ENCODE results near the gene SMCP.

Gene SMCP, protein sequence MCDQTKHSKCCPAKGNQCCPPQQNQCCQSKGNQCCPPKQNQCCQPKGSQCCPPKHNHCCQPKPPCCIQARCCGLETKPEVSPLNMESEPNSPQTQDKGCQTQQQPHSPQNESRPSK

DNA sequence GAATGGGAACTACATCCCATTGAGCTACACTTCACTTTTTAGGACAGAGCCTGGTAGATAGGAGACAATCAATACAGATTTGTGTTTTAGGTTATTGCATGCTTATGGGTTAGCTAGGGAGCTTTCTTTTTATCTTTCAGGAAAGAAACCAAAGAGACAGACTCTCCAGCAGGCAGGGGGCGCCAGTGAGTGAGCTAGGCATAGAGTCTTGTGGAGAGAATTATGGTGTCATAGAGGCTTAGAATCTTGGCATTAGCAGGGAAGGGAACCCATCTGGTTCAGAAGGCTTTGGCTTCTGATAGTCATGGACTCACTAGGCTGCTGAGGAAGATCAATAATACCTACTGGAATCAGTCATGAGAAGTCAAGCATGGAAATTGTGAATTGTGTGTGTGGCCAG, at the start of gene SMCP:
TSS of gene SMCP (plus strand) at position 281 of the 400 bp plus-strand sequence. CDS start 6,101 bp downstream, outside the sequence.
- DNase-seq: peak in 1 of 2 experiments; percentile 8

DNA sequence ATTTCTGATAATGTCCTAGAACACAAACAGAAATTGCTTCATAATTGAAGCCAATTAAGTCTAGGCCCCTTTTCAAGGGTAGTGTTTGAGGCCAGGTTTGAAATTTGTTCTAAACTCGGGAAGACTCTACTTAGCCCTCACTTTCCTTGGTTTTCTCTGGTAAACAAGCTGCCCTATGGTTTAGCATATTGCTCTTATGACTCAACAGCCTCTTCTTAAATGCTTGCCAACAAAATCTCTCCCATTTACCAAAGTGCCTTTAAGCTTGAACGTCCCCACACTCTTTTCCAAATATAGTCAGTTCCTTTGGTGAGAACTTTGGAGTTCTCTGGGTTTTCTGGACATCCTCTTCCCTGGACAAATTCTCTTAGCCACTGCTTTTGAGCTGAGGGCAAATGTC, 41.3 kb upstream of the SMCP start:
- no peak for DNase-seq

DNA sequence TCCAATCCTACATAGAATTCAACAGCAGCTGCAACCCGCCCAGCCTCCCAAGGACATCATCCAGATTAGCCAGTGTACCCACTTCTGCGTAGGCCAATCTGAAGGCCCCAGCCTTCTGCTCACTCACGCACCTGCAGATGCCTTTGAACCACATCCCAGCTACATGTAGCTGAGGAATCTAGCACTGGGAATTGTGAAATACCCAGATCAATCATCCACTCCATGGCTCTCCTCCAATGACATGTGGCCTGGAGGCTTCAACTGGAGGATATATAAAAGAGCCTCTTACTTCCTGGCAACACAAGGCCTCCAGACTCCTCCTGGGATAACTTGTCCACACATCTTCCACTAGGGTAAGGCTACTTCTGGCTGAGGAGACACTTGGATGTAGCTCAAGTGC, 35.6 kb upstream of the SMCP start, which contains the start of gene LCE6A:
TSS of gene LCE6A (plus strand) at position 301 of the 400 bp plus-strand sequence. CDS start 665 bp downstream, outside the sequence.
- DNase-seq: no peak

DNA sequence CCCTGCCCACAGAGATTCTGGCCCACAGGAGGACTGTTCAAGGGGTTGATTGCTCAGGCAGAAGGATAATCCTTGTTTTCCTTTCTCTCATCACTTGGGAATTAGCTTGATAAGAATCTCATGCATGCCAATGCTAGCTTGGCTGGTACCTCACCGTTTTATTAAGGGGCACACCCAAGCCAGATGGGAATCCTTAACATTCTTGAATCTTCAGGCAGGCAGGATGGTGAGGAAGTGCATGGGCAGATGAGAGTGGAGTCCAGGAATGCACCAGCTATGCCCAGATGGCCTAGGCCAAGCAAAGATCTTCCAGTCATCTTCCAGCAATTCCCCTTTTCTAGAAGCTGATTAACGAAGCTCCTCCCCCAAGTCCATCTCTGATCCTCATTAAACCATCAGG, 22.5 kb upstream of the SMCP start:
- DNase-seq: no peak

DNA sequence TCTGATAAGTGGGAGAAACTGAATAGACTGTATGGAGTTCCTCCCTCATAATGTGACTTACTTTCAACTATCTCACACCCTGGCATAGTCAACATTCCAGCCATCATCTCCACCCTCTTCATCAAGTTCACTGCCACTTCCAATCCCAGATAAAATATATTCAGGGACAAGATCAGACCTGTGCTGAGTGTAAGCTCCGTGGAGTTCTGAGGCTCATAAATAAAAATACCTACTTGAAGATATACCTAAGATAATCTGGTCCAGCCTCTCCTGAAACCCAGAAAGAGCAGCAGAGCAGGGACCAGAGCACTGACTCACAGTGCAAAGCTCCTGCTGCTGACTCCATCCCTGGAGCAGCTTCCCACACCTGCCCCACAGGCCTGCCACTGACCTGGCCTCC, 20.1 kb upstream of the SMCP start:
- no peak for DNase-seq

DNA sequence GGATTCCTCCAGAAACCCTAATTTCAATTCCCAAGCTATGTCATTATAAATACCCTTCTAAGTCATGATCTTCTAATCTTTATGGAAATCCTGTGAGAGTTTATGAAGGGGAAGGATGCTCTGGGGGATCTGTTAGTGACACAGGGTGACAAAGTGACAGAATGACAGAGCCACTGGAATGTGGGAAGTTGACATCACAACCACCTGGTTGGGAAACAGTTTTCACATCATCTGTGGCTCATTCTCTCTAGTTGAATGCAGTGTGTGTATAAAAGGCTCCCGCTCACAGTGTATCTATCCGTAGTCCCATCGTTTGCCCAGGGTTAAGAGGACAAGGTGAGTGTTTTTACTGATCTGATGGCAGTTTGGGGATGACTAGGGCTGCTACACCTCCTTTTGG, 18.4 kb upstream of the SMCP start, which contains the start of gene LCE7A:
TSS of gene LCE7A (plus strand) at position 301 of the 400 bp plus-strand sequence. CDS start 702 bp downstream, outside the sequence.
- DNase-seq: no peak

DNA sequence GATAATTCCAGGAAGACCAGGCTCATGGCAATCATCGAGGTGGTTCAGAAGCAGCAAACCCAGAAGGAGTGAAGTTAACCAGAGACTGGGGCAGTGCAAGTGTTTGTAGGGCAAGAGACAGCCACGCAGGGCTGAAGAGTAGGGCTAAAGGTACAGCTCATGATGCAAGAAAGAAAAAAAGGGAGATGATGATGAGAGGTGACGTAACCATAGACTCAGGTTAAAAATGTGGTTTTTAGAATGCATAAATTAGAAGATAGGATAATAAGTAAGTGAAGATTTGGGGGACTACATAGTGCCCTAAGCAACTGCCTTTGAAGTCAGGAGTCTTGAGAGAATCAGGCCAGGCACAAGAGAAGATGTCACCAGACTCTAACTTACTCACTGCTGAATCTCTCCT, 18.0 kb upstream of the SMCP start:
- no peak for DNase-seq

DNA sequence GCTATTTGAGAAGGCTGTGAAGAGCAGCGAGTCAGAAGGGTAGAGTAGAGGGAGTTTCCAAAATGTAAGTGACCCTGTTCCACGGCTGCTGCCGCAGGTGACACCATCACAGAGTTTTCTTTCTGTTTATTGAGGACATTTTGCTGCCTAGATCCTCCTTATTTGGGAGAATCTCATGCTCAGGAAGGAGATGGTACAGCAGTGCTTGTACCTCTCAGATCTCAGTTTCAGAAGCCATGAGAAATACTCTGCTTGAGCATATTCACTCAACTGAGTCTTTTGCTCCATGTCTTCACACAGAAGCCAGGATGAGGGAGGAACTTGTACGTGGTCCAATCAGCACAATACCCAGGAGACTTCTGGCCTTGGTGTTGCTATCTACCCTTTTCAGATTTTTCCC, 16.7 kb upstream of the SMCP start:
- no peak for DNase-seq

DNA sequence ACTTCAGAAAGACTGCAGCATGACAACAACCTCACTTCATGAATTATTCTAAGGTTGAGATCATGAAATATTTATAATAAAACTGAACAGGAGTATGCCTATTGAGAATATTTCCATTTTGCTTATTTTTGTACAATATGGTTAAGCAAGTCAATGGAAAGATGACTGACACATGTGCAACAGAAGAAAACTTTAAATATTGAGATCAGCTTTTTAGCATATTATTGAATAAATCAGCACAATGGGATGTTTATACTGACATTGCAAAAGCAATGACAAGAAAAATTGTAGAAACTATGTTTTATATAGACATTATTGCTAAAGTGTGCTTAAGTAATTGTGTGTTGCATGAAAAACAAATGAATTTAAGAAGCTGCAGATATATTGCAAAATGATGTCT, 13.7 kb upstream of the SMCP start:
- no peak for DNase-seq

DNA sequence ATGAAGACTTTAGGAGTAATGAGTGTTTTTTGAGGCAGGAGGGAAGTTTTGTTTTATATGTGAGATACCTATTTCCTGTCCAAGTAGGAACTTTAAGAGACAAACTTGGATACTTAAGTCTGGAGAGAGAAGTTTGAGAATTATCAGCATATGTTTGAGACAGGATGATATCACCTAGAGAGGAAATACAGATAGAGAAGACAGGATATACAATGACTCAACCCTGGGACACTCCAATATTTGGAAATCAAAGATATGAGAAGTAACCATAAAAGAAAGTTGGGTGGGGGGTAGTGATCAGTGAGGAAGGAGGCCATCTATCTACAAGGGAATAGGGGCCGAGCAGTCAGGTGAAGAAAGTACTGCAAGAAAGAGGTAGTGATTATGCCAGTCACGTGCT, 11.8 kb upstream of the SMCP start:
- DNase-seq: no peak

DNA sequence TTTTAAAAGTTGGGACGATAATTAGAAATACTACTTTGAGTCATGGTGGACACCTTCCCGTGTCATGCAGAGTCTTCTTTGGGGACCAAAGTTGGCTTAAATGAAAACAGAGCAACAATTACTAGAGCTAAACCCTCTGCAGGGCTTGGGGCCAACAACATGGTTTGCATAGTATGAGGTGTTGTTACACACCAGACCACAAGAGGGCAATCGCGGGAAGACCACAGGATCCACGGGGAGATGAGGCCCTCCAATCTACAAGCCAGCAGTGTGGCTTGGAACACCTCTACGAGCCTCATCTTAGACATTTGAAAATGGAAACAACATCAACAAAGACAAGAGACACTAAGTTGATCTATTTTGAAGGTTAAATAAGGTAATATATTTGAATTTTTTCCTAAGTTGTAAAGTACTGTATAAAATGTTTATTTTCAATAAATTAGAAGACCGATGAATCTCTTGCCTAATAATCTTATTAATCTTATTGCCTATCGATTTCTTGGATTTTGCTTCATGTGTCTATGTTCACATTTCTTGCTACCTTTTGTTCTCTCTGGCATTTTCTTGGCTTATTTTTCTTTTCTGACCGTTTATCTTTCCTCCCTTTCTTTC, 8.2 kb upstream of the SMCP start:
- DNase-seq: peak; percentile 31 to 42

DNA sequence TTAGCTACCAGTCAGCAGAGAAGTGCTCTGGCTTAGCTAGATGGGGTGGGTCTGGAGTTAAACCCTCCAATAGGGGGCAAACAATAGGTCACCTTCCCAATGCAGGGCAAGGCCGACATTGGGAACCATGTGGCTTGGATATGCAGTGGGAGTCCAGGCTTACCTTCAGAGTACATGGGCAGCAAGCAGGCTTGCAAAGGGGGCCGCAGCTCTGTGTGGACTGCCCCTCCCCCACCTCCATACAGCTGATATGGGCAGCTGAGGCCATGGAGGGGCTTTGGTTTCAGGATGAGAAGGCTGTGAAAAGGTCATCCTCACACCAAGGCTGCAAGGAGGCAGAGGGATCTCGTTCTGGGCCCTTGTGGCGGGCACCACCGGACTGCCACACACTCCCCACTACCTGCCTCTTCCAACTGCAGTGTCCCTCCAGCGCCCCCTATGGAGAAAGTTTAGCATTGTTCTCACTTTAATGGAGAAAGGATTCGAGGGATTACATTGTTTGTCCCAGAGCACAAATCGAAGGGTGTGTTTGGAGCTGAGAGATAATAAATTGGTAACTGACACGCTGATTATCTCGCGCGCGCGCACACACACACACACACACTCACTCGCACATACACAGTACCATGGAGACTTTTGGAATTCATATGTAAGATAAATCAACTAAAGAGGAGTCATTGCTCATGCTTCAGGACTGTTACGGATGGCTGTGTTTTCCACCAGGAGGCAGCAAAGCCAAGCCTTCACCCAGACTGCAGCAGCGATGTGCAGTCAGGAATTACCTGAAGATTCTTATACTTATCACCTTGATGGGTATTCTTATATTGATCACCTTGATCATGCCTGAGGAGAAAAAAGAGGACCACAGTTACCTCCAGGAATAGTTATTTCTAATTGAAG, 7.0 kb upstream of the SMCP start:
- DNase-seq: no peak

DNA sequence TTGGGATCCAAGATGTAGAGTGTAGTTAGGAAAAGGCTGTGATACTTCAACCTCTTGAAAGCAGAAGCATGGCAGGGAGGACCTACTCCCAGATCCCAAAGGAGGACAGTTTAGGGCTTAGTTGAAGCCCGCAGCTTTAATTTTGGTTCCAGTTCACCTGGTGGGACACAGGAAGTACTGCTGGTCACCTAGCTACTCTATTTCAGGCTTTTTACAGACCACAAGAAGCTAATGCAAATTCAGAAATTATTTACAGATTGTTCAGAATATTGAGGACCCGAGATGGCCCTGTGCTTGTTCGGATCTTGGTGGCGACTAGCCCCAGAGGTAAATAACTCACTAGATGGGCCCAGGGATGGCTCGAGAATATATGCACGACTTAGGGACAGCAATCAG, 6.4 kb upstream of the SMCP start:
- DNase-seq: no peak

DNA sequence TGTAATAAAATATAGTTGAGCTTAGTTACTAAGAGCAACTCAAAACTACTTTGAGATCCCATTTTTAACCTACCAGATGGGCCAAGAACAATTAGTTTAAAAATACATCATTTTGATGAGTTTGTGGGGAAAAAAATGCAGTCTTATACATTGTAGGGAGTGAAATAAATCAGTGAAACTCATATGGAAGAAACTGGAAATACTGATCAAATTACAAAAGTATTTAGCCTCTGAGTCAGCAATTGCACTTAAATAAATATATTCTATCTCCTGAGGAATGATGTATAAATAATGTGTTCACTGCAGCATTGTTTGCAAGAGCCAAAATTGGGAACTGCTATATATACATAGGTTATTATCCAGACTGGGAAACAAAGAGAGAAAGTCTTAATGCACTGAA, 4.6 kb upstream of the SMCP start:
- DNase-seq: no peak

DNA sequence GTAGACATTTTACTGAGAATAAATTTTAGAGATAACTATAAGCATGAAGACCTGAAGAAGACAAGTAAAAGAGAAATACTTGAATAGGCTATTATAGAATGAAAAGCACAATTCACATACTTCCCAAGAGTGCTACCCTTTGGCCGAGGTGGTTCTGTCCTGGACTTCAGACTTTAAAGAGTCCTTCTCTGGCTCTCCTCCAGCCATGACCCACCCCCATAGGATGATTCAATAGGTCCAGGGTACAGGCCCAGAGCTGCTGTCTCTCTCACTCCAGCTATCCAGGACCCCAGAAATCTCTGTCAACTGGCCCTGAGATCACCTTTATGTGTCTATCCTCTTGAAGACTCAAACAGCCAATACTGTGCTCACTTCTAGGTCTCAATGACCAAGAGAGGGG, 1.3 kb upstream of the SMCP start:
- DNase-seq: no peak

DNA sequence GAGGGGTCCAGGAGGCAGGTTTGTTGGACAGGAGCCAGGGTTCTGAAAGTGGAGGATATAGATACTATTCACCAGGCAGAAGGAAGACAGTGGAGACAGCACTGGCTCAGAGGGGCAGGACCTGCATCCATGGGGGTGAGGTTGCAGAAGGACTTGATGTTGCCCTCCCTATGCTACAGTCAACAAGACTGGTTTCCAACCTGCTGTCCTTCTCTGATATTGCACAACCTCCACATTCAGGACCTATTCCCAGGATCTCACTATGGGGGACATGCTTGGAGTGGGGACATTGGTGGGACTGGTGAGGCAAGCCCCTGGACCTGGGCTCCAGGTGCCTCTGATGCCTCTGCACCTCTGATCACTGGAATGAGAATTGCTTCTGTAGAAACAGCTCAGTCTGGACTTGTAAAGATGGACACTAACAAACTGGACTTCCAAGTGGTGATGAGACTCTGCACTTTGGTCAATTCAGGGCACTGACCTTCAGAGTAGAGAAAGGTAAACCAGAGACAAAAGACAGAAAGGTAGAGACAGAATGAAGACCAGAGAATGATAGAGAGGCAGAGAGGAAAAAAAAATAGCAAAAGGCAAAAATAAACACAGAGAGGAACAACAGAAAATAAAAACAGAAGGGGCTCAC, 1.6 kb downstream of the SMCP start:
- no peak for DNase-seq

DNA sequence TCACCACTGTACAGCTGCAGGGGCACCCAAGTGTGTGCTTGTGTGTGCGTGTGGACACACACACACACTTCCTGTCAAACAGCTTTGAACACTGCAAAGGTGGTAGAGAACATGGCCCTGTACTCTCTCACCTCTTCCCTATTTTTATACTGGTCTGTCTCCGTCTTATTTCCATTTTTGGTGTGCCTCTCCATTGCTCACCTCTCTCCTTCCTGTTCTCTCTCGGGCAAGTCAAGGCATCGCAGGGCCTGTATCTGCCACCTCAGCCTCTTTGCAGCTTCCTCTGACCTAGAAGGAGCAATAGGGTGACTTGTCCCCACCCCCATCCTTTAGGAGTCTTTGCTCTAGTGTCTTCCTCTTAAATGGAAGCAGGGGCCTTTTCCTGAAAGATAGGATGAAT, 2.2 kb downstream of the SMCP start:
- no peak for DNase-seq

DNA sequence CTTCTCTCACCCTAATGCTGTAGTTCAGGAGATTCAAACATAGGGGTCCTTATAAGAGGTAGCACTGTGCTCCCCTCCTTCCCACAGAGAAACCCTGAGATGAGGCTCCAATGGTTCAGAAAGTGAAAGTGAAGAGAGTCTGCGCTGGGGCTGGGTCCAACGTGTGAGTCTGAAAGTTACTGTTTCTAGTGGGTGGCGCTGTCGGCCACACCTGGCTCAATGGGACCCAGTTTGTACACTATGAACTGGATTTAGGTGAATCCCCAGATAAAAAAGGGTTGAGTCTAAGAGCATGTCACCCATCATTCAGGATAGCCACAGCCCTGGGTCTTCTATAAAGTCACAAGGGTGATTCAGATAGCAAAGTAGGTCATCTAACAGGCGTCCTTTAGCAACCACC, 2.8 kb downstream of the SMCP start:
- DNase-seq: no peak

DNA sequence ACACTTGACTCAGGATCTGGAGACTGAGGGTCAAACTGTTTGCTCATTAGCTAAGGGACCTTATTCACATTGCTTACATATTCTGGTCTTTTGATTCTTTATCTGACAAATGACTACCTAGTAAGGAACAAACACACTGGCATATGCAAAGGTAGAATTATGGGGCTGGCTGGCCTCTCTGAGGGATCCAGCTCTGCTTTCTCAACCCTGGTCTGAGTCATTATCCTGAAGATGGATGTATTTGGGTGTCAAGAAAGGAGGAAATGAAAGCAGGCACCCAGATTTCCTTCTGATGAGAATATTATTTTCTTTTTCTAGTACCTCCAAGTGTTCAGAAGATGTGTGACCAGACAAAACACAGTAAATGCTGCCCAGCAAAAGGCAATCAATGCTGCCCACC, 6.0 kb downstream of the SMCP start:
- no peak for DNase-seq

DNA sequence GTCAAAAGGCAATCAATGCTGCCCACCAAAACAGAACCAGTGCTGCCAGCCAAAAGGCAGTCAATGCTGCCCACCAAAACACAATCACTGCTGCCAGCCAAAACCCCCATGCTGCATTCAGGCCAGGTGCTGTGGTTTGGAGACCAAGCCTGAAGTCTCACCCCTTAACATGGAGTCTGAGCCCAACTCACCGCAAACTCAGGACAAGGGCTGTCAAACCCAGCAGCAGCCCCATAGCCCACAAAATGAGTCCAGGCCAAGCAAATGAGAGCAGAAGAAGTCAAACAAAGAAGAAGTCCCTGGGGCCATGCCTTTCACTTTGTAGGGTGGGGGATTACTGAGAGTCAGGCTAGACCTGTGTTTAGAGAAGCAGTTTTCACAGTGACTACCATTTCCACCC, 6.4 kb downstream of the SMCP start:
- no peak for DNase-seq

DNA sequence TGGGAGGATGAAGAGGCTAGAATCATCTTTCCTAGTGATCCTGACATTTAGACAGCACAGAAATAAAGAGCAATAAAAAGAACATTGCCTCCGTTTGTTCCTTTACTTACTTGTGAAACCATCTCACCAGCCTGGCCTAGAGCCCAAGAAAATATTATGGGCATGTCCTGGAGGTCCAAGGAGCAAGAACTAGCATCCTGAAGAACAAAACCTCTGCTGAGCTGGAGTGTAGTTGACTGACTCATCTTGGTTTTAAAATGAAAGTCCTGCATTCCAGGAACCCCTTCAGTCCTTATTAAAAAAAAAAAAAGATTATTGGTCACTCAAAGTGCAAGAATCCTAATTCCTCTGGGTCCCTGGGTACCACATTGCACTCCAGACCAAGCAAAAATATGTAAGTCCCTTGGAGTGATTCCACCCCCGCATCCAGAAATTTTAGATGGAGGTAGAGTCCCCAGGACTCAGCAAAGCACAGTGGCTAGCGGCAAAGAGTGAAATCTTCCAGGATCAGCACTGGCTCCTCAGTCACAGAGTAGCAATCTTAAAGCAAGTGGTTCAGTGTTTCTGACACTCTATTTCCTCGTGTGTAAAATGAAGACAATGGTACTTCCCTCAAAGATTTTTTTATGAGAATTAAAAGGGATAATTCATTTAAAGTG, 7.0 kb downstream of the SMCP start:
- no peak for DNase-seq

DNA sequence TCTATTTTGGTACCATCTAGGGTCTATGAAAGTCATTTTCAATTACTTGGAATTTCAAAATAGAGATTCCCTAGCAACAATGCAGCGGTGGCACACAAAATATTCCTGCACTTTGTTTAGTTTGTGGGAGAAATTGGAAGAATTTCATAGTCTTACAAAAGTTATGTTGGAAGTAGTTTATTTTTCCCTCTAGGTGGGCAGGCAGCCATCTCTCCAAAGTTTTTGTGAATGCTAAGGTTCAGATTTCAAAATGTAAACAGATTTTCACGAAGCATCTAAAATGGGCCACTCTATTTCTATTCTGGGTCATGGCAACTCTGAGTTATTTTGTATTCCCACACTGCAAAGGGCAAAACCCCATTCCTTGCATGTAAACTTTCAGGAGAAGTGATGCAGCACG, 8.0 kb downstream of the SMCP start:
- no peak for DNase-seq

Data from stimulated activated CD4-positive, alpha-beta T cell treated with anti-CD3 and anti-CD28 coated beads, Interleukin-4, amount 100 ng/mL, for 4 hours (primary cell).